Smooth muscle cell (in vitro differentiated cells): ENCODE measurements around the gene PDIK1L. TPM values are rescaled to one million over a fixed set of nuclear protein-coding genes. Genes with fewer than 3 reads are reported as not detected.

Experiments
- DNase-seq: peaks from one replicate; lab custom pipeline; 2025; ENCODE audit not compliant: unreplicated experiment; lab: John Stamatoyannopoulos, UW
- H2AFZ ChIP-seq: fragments of 200-600 bp; sonication (generic); 2 replicates; pipeline ENCODE4 v1.6.0; 2016; ENCODE audit warnings: antibody characterized with exemption, low read depth, mild to moderate bottlenecking
- H3F3A ChIP-seq: fragments of 200-600 bp; sonication (generic); 2 replicates; pipeline ENCODE4 v1.6.0; 2017; ENCODE audit warnings: antibody characterized with exemption, low read depth
- H3K27ac ChIP-seq: fragments of 200-600 bp; sonication (generic); 2 replicates; pipeline ENCODE4 v1.5.1; 2016; ENCODE audit warnings: low read depth, mild to moderate bottlenecking
- H3K27me3 ChIP-seq: fragments of 200-600 bp; sonication (generic); 2 replicates; pipeline ENCODE4 v1.6.1; 2016; ENCODE audit warnings: low read depth, mild to moderate bottlenecking
- H3K36me3 ChIP-seq: fragments of 200-600 bp; sonication (generic); 2 replicates; pipeline ENCODE4 v1.5.1; 2016; ENCODE audit warnings: low read depth
- H3K4me1 ChIP-seq: fragments of 200-600 bp; sonication (generic); 2 replicates; pipeline ENCODE4 v1.5.1; 2016; ENCODE audit warnings: low read depth
- H3K4me2 ChIP-seq: fragments of 200-600 bp; sonication (generic); 2 replicates; pipeline ENCODE4 v1.6.0; 2016; ENCODE audit warnings: mild to moderate bottlenecking
- H3K4me3 ChIP-seq: fragments of 200-600 bp; sonication (generic); 2 replicates; pipeline ENCODE4 v1.5.1; 2016; ENCODE audit warnings: mild to moderate bottlenecking
- H3K79me2 ChIP-seq: fragments of 200-600 bp; sonication (generic); 2 replicates; pipeline ENCODE4 v1.6.0; 2016; ENCODE audit warnings: low read depth, mild to moderate bottlenecking
- H3K9ac ChIP-seq: fragments of 200-600 bp; sonication (generic); 2 replicates; pipeline ENCODE4 v1.6.0; 2016; ENCODE audit warnings: low read depth
- H3K9me3 ChIP-seq: fragments of 200-600 bp; sonication (generic); replicated peaks from 2 replicates; pipeline ENCODE4 v1.5.1; 2016; ENCODE audit warnings: low read depth
- H4K20me1 ChIP-seq: fragments of 200-600 bp; sonication (generic); 2 replicates; pipeline ENCODE4 v1.6.0; 2016; ENCODE audit warnings: low read depth
- WGBS: methylation state at CpG from one replicate; pipeline ENCODE4 v1.1.7; 2016; ENCODE audit warnings: low lambda C conversion rate; 5-methylcytosine and 5-hydroxymethylcytosine counted together
- polyA plus RNA-seq: library from polyadenylated mRNA; unstranded; fragments of >200 nt; fragmentation: Nextera tagmentation; extraction: Ambion mirVana; gene quantifications from 2 replicates; pipeline ENCODE4 v1.2.1, GENCODE V29; 2016
- total RNA-seq: library from RNA; depleted of rRNA; stranded (reverse); fragments of >200 nt; gene quantifications from 2 replicates; pipeline ENCODE4 v1.2.3, GENCODE V29; 2014
- TF ChIP-seq, protein P1 (sequence below): fragments of 200-600 bp; sonication (generic); IDR thresholded peaks from 2 replicates; pipeline ENCODE4 v1.5.1; 2017; ENCODE audit warnings: borderline replicate concordance, mild to moderate bottlenecking, antibody characterized with exemption; ENCODE audit not compliant: insufficient read depth, poor library complexity, severe bottlenecking

PDIK1L gene
- total and polyA plus RNA-seq, 2 experiments from 2014 or later: 1.9 to 3.7 TPM

DNA sequence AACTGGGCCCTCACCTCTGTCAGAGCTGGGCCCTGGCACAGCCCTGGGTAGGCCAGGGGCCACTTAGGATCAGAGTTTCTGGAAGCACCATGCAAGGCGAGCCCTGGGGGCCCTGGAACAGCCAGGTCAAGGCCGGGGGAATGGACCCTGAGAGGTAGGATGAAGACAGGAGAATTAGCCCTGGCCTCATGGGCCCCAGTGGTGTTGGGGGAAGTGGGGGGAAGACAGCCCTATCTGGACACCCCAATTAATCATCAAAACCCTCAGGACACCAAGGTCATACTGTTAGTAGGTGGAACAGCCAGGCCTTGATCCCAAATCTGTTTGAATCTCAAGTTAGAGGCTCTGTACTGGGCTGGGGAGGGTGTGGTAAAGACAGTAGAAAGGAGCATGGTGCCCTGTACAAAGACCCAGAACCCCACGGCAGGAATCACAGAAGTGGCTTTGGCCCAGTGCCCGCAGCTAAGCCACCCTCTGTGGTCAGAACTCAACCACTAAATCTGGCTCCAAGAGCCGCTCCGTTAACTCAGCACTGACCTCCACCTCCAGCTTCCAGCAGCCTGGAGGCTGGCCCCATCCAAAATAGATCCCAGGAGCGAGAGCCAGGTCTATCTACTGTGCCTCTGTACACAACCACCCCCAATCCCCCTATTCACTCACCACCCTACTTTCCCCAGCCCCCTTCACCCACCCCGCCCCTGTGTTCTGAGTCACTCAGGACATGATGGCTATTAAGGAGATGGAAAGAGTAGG, 30.2 kb upstream of the PDIK1L start:
- Histone ChIP-seq H3K9ac (no peak overlapping the region), H3K9me3 (no peaks in the 10 kb centered on the region), H3K79me2 (no peaks in the 10 kb centered on the region), H3K4me2 (no peak overlapping the region), H3K27me3 (no peaks in the 10 kb centered on the region), H3K4me1 (peaks cover 3% of the 10 kb centered on the region), H4K20me1 (no peaks in the 10 kb centered on the region), H3K4me3 (no peak overlapping the region), H3K36me3 (no peaks in the 10 kb centered on the region), H2AFZ (no peak overlapping the region), H3F3A (no peaks in the 10 kb centered on the region), H3K27ac (no peak overlapping the region)
- 76% methylated on average over 8 of the region's 8 CpGs for WGBS
- TF ChIP-seq, protein P1, sequence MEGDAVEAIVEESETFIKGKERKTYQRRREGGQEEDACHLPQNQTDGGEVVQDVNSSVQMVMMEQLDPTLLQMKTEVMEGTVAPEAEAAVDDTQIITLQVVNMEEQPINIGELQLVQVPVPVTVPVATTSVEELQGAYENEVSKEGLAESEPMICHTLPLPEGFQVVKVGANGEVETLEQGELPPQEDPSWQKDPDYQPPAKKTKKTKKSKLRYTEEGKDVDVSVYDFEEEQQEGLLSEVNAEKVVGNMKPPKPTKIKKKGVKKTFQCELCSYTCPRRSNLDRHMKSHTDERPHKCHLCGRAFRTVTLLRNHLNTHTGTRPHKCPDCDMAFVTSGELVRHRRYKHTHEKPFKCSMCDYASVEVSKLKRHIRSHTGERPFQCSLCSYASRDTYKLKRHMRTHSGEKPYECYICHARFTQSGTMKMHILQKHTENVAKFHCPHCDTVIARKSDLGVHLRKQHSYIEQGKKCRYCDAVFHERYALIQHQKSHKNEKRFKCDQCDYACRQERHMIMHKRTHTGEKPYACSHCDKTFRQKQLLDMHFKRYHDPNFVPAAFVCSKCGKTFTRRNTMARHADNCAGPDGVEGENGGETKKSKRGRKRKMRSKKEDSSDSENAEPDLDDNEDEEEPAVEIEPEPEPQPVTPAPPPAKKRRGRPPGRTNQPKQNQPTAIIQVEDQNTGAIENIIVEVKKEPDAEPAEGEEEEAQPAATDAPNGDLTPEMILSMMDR: no peak
- no peak for DNase-seq

DNA sequence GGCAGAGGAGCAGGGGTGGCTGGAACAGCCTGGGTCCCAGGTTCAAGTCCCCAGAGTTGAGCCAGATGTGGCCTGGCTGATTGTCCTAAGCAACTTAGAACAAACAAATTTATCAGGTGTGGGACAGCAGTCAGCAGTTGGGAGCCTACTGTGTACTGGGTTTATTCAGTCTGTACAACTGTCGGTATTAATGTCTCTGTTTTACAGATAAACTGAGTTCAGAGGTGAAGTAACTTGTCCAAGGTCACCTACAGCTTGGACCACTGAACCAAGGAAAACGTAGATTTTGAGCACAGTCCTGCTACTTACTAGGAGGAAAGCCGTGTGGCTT, 29.6 kb upstream of the PDIK1L start:
- 95% methylated on average over 3 of the region's 3 CpGs for WGBS
- TF ChIP-seq, protein P1: no peak
- no peak overlapping the region for H3K4me2 ChIP-seq
- no peak overlapping the region for H3K27ac ChIP-seq
- no peaks in the 10 kb centered on the region for H3K27me3 ChIP-seq
- DNase-seq: no peak
- H3K9me3 ChIP-seq: no peaks in the 10 kb centered on the region
- no peaks in the 10 kb centered on the region for H4K20me1 ChIP-seq
- no peaks in the 10 kb centered on the region for H3F3A ChIP-seq
- H2AFZ ChIP-seq: no peak overlapping the region
- no peaks in the 10 kb centered on the region for H3K79me2 ChIP-seq
- H3K9ac ChIP-seq: no peak overlapping the region
- no peaks in the 10 kb centered on the region for H3K36me3 ChIP-seq
- no peak overlapping the region for H3K4me3 ChIP-seq
- H3K4me1 ChIP-seq: peaks cover 3% of the 10 kb centered on the region

DNA sequence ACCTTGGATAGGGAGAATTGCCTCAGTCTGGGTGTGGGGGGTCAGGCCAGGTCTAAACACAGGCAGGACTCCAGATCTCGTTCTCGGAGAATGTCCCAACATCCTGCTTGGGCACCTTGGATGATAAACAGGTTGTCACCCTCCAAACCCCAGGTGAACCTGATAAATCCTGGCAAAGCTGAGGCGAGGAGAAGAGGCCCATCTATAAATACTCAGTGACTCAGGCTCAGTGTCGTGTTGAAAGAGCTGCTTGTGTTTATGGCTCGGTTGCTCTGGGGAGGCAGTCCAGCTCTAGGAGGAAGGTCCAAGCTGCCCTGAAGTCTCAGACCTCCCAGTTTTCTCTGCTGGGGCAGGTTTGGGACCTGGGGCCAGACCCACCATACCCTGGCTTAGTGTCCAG, 28.4 kb upstream of the PDIK1L start:
- Histone ChIP-seq H3K4me1 (peaks cover 3% of the 10 kb centered on the region), H3K4me3 (no peak overlapping the region), H3K79me2 (no peaks in the 10 kb centered on the region), H3K9me3 (no peaks in the 10 kb centered on the region), H3K4me2 (no peak overlapping the region), H3F3A (no peaks in the 10 kb centered on the region), H3K27me3 (no peaks in the 10 kb centered on the region), H3K9ac (no peak overlapping the region), H3K27ac (no peak overlapping the region), H2AFZ (no peak overlapping the region), H4K20me1 (no peaks in the 10 kb centered on the region), H3K36me3 (no peaks in the 10 kb centered on the region)
- DNase-seq: no peak
- 35% methylated on average over 5 of the region's 5 CpGs for WGBS
- TF ChIP-seq, protein P1: no peak

DNA sequence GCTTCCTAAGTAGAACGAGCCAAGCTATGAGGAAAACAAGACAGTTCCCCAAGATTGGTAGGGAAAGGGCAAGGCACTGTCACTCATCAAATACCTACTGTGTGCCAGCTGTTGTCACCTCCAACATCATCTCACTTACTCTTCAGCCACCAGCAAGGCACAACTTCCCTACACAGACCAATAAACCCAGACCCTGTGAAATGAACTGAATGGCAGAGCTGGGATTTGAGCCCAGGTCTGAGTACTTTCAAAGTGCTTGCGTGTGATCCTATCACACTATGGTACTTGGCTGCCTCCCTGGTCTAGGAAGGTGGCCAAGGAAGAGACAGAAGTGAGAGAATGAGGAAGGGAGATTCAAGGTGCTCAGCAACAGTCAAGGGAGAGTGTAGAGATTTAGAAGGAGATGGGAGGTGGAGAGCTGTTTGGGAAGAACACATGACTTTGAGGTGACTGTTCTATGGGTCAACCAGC, 27.5 kb upstream of the PDIK1L start:
- no peak for DNase-seq
- no peak overlapping the region for H3K4me3 ChIP-seq
- no peaks in the 10 kb centered on the region for H4K20me1 ChIP-seq
- H3K9me3 ChIP-seq: no peaks in the 10 kb centered on the region
- no peak overlapping the region for H3K27ac ChIP-seq
- H3F3A ChIP-seq: no peaks in the 10 kb centered on the region
- H3K79me2 ChIP-seq: no peaks in the 10 kb centered on the region
- no peak overlapping the region for H3K9ac ChIP-seq
- TF ChIP-seq, protein P1: no peak
- H3K36me3 ChIP-seq: no peaks in the 10 kb centered on the region
- no peaks in the 10 kb centered on the region for H3K27me3 ChIP-seq
- 88% methylated on average over 2 of the region's 2 CpGs for WGBS
- no peak overlapping the region for H3K4me2 ChIP-seq
- no peak overlapping the region for H2AFZ ChIP-seq
- peaks cover 3% of the 10 kb centered on the region for H3K4me1 ChIP-seq
